Loucy (cell line): Measurements from ENCODE around the gene YOD1.

Experiments
- EZH2phosphoT487 ChIP-seq: fragments of 200-600 bp; IDR thresholded peaks from 2 replicates; pipeline ENCODE4 v1.6.1; 2018; ENCODE audit warnings: antibody characterized with exemption, mild to moderate bottlenecking, moderate library complexity, borderline replicate concordance
- TF ChIP-seq, protein P1 (sequence below): fragments of 200-600 bp; sonication (generic); conservative IDR thresholded peaks from 2 replicates; pipeline ENCODE4 v1.5.1; 2014; ENCODE audit warnings: mild to moderate bottlenecking, antibody characterized with exemption, low read length

DNA sequence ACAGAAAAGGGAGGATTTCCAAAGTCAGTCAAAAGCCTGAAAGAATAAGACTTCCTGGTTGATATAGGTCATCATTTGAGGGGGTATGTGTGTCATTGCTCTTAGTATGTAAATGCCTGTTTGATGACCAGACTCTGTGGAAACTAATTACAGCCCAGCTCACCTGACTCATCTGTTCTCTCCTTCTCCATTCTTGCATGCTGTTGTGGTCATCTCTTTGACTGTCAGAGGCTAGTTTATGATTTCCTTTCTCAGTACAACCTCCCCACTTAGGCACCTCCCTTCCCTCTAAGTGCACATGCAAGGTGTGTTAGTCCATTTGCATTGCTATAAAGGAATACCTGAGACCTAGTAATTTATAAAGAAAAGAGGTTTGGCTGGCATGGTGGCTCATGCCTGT lies 16.0 kb downstream of the YOD1 start:
- TF ChIP-seq, protein P1, sequence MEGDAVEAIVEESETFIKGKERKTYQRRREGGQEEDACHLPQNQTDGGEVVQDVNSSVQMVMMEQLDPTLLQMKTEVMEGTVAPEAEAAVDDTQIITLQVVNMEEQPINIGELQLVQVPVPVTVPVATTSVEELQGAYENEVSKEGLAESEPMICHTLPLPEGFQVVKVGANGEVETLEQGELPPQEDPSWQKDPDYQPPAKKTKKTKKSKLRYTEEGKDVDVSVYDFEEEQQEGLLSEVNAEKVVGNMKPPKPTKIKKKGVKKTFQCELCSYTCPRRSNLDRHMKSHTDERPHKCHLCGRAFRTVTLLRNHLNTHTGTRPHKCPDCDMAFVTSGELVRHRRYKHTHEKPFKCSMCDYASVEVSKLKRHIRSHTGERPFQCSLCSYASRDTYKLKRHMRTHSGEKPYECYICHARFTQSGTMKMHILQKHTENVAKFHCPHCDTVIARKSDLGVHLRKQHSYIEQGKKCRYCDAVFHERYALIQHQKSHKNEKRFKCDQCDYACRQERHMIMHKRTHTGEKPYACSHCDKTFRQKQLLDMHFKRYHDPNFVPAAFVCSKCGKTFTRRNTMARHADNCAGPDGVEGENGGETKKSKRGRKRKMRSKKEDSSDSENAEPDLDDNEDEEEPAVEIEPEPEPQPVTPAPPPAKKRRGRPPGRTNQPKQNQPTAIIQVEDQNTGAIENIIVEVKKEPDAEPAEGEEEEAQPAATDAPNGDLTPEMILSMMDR = no peak
- no peak for TF ChIP-seq EZH2phosphoT487
